ENCODE data around the gene PACS1.

The PACS1 gene

DNA sequence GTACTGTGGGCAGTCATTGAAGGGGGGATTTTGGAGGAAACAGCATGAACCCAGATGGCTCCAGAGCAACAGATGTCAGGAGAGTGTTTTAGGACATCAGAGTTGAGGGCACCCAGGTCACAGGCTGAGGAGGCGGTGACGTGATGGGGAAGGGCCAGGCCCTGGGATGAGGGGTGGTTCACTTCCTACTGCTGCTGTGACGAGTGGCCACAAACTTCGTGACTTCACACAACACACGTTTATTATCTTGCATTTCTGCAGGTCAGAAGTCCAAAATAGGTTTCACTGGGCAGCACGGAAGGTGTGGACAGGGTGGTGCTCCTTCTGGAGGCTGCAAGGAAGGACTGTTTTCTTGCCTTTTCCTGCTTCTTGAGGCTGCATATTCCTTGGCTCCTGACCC lies 120.7 kb downstream of the PACS1 start:
- no peak for DNase-seq

DNA sequence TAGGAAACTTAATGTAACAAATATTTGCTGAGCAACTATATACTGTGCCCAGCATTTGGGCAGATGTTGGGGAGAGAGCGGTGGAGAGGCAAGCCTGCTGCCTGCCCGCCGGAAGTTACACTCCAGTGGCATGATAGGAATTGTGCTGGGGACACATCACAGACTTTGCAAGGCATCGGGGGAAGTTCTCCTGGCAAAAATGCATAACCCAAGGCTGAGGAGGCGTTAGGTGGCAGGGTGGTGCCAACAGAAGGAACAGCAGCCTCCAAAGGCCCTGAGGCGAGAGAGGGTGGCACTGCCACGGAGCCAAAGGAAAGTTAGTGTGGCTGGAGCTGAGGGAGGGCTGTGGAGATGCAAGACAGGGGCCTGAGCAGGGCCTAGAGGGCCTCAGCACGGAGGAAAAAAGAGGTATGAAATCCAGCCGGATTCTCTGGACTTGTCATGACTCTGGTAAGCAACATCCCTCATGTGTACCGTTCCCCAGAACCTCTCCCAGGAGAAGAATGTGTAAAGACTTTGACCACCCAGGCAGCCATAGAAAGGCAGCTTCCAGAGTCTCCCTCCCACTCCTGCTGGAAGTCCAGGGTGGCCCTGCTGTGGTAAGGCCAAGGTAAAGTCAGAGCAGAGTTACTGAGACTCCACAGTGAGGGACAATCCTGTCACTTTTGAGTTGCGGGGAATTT lies 122.2 kb downstream of the PACS1 start:
- DNase-seq, result no peak

DNA sequence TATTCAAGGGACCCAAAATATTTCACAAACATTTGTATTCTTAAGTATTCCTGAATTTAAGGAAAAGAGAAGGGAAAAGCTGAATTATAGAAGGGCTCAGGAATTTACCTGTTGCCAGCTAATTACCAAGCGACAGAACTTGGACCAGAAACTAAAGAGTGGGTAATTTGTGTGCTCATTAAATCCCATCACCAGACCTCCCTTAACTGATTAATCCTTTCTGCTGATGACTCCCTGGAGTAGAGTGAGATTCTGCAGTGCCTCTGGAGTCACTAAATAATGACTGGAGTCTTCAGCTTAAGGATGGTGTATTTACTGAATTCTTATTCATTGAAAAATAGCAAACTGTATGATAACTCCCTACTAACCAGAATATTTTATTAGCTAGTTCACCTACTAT lies 124.3 kb downstream of the PACS1 start:
- no peak for DNase-seq

DNA sequence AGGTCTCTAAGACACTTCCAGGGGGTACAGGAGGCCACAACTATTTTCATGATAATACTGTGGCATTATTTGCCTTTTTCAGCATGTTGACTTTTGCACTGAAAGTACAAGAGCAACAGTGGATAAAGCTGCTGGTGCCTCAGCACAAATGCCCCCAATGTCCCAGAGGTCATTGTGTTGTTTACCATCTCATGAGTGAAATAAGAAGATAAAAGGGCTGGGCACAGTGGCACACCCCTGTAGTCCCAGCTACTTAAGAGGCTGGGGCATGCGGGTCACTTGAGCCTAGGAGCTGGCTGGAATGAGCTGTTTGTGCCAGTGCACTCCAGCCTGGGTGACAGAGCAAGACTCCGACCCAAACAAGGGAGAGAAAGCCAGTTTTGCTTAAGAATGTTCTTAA lies 125.8 kb downstream of the PACS1 start:
- DNase-seq, result no peak

DNA sequence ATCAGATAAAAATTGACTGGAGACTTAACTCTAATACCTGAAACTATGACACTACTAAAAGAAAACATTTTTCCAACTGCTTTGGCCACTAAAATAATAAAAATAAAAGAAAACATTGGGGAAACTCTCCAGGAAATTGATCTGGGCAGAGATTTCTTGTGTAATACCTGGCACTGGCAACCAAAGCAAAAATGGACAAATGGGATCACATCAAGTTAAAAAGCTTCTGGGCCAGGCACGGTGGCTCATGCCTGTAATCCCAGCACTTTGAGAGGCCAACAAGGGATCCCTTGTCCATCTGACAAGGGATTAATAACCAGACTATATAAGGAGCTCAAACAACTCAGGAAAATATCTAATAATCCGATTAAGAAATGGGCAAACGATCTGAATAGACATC lies 133.8 kb downstream of the PACS1 start:
- no peak for DNase-seq

DNA sequence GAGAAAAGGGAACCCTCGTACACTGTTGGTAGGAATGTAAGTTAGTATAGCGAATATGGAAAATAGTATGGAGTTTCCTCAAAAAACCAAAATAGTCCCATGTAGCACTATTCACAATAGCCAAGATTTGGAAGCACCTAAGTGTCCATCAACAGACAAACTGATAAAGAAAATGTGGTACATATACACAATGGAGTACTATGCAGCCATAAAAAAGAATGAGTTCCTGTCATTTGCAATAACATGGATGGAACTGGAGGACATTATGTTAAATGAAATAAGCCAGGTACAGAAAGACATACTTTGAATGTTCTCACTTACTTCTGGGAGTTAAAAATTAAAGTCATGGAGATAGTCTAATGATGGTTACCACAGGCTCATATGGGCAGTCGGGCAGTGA lies 134.3 kb downstream of the PACS1 start:
- DNase-seq, result no peak

DNA sequence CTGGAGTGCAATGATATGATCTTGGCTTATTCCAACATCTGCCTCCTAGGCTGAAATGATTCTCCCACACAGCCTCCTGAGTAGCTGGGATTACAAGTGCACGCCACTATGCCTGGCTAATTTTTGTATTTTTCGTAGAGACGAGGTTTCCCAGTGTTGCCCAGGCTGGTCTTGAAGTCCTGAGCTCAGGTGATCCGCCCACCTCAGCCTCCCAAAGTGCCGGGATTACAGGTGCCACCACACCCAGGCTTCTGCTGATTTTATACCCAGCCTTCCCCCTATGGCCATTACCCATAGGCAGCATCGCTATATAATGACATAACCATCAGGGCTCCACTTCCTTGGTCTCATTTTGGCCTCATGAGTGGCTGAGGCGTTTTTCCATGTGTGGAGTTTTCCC lies 137.7 kb downstream of the PACS1 start:
- no peak for DNase-seq

DNA sequence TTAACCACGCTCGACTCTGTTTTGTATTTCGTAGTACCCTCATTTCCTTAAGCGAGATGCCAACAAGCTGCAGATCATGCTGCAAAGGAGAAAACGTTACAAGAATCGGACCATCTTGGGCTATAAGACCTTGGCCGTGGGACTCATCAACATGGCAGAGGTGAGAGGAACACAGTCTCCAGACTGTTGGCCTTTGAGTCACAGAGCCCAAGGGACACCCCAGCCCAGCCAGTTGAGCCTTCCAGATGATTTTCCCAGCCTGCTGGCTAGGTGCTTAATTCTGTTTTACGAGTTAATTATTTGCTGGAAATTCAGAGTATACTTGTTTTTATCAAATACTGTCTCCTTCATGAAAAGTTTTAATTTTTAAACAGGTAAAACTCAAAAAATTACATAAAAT lies 141.0 kb downstream of the PACS1 start:
- no peak for DNase-seq

DNA sequence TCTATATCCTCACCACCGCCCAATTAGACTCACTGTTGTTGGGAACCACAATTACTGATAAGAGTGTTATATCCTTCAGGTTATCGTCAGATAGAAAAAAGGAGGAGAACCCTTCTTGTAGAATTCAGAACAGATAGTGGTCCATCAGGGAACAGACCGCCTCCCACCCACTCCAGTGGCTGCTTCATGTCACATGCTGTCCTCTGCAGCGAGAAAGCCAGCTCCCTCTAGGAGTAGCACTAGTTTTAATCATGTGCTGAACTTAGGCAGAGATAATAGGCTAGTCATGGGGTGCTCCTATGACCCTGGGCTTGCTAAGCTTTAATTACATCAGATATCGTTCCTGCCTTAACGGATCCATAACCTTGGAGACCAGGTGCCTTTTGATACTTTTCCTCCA lies 146.8 kb downstream of the PACS1 start:
- DNase-seq, result no peak

DNA sequence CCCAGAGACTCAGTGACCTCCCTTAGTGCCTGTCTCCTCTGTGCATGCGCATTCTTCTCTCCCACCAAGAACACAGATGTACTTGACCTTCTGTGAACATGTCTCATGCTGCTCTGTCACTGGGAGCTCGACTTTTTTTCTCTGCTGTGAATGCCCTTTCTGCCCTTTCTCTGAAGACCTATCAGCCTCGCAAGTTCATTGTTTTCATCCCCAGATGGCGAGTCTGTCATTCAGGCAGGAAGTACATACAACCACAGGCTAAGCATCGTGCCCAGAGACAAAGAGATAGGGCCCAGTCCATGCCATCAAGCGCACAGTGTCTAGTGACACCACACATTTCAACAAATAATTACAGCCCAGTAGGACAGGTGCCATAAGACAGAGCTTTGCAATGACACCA lies 148.0 kb downstream of the PACS1 start:
- no peak for DNase-seq

DNA sequence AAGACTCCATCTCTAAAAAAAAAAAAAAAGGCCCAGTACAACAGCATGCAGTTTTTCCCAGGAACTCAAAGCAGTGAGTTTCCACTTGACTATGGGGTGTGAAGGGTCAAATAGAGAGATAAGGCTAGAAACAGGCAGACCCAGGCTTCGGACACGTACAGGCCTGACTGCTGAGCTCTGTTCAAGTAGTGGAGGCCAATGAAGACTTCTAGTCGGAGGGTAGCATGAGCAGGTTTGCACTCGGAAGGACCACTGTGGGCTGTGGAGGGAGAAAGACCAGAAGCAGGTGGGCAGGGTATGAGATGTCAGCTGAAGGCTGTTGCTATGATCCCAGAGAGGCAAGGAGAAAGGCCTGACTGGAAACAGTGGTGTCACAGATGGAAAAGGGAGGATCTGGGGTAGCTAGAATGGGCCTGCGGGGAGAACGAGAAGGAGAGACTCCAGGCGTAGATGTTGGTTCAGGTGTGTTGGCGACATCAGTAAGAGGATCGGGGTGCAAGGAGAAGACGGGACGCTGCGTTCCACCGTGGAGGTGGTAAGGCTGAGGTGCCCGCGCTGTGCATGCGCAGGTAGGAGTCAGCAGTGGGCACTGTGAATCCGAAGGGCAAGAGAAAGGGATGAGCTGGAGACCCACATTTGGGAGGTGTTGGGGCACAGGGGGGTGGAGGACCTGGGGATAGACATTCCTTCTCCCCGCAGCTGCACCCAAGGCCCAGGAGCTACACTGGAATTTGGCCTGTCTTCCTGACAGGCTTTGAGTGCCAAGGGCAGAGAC lies 149.0 kb downstream of the PACS1 start:
- no peak for DNase-seq

DNA sequence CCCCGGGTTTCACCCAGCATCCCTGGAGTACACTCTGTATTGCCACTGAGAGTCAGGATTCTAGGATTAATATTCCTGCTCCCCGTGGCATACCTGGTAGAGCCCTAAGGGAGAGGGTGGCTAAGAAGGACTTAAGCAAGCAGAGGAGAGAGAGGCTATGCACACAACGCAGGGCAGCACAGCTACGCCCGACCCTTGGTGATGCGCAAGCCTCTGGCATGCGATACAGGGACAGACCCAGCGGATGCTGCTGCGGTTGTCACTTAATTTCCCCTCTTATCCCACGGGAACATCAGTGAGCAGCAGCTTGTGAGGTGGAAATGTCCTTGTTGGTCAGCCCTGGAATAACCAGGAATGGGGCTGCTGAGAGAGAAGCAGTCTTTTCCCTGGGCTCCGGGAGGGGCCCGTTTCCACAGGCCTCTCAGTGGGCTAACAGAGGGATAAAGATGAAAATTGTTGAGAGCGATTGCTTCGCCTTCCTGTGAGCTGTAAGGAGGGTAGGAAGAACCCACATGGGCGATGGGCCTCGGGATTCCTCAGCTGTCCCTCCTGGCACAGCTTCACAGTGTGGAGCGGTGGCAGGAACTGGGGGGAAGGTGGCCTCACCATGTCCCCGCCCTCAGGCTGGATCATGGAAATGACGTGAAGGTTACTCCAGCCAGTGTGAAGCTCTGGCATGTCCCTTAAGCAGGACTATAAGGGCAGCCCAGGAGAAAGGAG lies 149.9 kb downstream of the PACS1 start:
- DNase-seq, result no peak

DNA sequence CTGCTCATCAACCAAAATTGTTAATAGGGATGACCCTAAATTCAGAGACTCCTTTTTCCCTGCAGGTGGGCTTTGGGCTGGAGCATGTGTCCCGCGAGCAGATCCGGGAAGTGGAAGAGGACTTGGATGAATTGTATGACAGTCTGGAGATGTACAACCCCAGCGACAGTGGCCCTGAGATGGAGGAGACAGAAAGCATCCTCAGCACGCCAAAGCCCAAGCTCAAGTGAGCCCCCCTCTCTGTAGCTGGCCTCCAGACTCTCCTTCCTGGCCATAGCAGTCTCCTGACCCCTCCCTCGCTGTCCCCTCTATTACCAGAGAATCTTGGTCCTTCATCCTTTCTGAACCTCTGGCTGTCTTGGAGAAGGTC lies 150.5 kb downstream of the PACS1 start:
- no peak for DNase-seq

DNA sequence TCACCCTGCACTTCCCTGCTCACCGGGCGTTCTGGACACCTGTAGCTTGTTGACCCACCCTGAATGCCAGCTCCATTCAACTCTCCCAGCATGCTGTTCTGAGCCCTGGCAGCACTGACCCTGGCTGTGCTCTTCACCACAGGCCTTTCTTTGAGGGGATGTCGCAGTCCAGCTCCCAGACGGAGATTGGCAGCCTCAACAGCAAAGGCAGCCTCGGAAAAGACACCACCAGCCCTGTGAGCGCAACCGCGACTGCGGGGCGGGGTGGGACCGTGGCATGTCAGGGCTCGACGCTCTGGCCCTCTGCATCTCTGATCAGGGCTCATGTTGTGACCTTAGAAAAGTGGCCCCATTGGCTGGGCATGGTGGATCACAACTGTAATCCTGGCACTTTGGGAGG lies 150.9 kb downstream of the PACS1 start:
- no peak for DNase-seq

DNA sequence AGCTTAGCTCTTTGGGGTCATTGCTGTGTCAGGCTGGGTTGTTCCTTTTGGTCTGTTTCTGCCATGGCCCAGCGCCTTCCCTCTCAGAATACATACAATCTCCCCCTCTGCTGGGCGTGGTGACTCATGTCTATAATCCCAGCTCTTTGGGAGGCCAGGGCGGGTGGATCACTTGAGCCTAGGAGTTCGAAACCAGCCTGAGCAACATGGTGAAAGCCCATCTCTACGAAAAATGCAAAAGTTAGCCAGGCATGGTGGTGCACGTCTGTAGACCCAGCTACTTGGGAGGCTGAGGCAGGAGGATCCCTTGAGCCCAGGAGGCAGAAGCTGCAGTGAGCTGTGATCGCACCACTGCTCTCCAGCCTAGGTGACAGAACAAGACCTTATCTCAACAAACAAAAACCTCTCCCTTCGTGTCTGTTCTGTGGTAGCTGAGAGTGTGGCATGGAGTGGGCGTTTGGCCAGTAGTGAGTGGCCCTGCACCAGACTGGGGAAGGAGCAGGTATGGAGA lies 151.7 kb downstream of the PACS1 start:
- no peak for DNase-seq

DNA sequence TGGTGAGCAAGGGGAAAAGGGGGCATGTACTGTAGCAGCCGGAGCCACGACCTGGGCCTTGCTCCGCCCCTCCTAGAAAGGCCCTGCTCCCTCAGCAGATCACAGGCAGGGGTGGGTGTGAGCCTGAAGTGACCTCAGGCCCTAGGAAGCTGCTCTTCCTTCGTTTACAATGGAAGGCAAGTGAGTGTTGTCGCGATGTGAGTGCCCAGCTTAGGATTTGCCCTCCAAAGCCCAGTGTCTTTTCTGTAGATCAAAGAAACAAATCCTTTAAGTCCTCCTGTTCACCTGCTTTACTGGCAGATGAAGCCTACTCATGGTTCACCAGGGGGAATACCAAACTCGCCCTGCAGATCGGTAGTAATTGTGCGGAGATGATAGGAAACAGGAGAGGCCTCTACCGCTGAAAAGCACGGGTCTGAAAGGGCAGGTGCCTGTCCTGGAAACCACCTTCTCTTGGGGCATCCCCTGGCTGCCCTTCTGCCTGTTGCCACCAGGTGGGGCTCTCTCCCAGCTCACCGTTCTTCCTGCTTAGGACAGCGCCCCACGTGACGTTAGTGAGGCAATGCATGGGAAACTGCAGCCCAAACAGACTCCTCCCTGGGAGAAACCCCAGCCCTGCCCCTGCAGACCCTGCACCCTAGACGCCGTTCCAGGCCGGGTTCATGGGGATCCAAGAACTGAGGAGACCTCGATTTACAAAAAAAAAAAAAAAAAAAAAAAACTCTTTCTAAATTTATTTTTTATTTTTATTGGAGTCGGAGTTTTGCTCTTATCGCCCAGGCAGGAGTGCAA lies 152.5 kb downstream of the PACS1 start:
- peak; percentile 89 for DNase-seq

DNA sequence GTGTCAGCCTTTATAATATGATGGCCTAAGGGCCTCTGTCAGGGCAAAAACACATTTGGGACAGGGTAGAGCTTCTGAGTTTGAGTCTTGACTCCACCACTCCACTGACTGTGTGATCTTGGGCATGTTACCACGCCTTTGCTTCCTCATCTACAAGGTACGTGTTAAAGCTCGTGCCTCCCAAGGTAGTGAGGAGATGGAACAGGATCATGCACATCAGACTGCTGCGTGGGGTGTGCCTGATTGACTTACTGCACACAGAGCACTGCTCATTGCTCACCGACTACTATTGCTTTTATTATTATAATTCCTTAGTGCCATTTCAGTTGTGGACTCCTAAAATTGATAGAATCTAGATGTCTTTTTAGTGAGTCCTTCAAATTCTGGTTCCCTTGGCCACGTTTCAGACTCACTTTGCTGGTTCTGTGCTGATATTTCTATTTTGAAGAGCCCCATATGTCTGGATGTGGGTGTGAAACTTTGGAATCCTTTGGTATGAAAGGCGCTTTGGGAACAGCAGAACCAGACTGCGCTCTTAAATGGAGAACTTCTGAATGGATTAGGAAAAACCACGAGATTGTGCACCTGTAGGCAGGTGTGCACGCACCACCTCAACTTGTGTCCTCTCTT lies 154.3 kb downstream of the PACS1 start:
- no peak for DNase-seq

DNA sequence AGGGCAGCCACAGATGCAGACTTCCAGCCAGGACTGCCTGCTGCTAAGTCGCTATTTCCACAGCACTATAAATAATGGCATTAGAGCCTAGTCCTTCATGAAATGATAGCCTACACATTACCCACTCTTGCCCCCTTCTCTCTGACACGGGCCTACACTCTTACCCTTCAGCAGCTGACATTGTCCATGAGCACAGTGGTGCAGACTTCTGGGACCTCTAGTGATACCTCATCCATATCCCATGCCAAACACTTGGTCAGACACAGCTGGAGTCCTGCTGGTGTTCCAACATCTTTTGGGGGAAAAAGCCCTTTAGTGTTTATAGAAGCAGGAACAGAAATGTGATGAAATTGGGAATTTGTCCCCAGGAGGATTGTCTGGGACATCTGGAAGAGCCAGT lies 155.0 kb downstream of the PACS1 start:
- DNase-seq, result no peak

DNA sequence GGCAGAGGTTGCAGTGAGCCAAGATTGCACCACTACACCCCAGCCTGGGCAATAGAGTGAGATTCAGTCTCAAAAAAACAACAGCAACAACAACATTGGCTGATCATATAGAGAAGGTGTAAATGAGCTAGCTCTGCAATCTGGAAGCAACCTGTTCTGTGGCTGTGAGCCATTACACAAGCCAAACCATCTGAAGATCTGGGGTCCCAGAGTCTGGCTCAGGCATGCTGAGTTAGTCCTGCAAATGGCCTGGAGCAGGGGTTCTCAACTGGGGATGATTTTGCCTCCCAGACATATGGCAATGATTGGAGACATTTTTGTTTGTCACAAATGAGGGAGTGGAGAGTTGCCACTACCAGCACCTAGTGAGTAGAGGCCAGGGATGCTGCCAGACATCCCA lies 156.0 kb downstream of the PACS1 start:
- no peak for DNase-seq

DNA sequence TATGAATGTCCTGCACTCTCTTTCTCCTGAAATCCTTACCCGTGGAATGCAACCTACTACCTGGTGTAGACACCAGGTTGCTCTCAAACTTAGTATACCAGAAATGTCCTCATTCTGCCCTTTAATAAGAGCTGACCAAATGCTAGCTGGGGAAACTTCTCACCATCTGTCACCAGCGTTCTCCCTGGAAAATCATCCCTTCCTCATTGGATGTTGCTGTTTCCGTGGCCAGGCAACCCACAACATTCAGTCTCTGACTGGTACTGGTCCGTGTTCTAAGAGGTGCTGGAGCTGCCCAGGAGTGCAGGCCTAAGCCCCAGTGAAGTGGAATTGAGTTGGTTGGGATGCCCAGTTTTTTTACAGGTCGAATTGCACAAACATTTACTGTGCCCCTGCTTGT lies 157.6 kb downstream of the PACS1 start:
- no peak for DNase-seq

DNA sequence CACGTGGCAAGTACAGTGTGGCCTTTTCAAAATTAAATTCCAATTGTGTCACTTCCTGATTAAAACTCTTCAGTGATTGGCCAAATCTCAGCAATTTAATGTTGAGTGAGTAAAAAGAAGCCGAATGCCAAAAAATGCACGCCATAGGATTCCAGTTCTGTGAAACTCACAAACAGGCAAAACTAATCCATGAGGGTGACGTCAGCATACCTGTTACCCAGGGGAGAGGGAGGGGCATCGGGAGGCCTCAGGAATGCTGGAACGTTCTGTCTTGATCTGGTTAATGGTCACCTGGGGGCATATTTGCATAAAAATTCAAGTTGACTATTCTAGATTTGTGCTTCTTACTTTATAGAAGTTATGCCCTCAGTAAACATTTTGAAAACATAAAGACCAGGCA lies 158.4 kb downstream of the PACS1 start:
- DNase-seq, result no peak

DNA sequence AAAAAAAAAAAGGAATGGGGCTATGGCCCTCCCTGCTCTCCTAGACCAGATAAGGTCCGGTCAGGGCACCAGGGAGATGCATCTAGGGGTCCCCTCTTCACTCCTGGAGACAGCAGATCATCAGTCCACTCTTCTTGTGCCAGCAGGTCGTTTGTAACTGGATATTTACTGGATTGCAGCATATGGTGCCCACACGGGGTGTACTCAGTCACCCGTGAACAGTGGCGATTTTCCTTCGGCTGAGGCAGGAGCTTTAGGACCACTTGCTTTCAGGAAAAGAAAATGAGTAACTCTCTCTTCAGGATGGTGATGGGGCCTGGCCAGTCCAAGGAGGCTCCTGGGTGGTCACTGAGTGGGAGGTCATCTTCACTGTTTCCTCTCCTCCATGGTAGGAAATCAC lies 160.1 kb downstream of the PACS1 start:
- no peak for DNase-seq

DNA sequence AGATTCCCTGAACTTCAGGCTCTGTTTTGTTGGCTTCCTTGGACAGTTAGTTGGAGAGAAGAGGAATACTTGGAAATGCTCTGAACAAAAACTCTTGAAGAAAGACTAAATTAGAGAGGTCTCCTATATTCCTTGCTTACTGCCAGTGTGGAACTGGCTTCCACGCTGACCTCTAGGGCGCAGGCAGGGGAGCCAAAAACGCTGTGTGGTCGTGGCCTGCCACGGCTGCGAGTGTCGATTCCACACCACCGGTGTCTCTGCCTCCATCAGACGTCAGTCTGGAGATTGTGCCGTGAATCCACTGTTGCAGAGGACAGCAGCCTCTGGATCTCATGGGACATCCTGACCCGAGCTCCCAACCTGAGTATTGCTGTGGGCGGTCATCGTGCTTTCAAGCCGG lies 160.9 kb downstream of the PACS1 start:
- DNase-seq, result no peak

Data from activated CD4-positive, alpha-beta T cell treated with anti-CD3 and anti-CD28 coated beads for 1 hour (primary cell).